H9 (cell line): ENCODE data around the gene LYPD4. TPM values are rescaled to one million over a fixed set of nuclear protein-coding genes. Genes with fewer than 3 reads are reported as not detected.

Experiments
- DNase-seq: peaks from one replicate; pipeline ENCODE4 v3.0.0-alpha.2; 2017
- H2AFZ ChIP-seq: one replicate; pipeline ENCODE4 v1.6.1; 2013; ENCODE audit warnings: mild to moderate bottlenecking, low read length, control low read depth, moderate library complexity
- H2AK5ac ChIP-seq: 2 replicates; pipeline ENCODE4 v1.6.1; 2013; ENCODE audit warnings: low read length, control low read depth, mixed read lengths; ENCODE audit not compliant: insufficient read length
- H2BK120ac ChIP-seq: one replicate; pipeline ENCODE4 v1.6.1; 2013; ENCODE audit warnings: low read depth, mild to moderate bottlenecking, low read length, control low read depth, inconsistent platforms; ENCODE audit not compliant: poor library complexity, severe bottlenecking
- H2BK12ac ChIP-seq: 2 replicates; pipeline ENCODE4 v1.6.1; 2013; ENCODE audit warnings: low read length, control low read depth, mixed read lengths, low read depth; ENCODE audit not compliant: insufficient read length
- H2BK15ac ChIP-seq: 2 replicates; pipeline ENCODE4 v1.6.1; 2013; ENCODE audit warnings: low read depth, low read length, control low read depth
- H2BK20ac ChIP-seq: one replicate; pipeline ENCODE4 v1.6.1; 2013; ENCODE audit warnings: low read depth, mild to moderate bottlenecking, low read length, control low read depth, inconsistent platforms; ENCODE audit not compliant: poor library complexity, severe bottlenecking
- H2BK5ac ChIP-seq: 2 replicates; pipeline ENCODE4 v1.6.1; 2013; ENCODE audit warnings: low read length, control low read depth, mixed read lengths; ENCODE audit not compliant: insufficient read length
- H3K14ac ChIP-seq: 2 replicates; pipeline ENCODE4 v1.6.1; 2013; ENCODE audit warnings: low read length, control low read depth; ENCODE audit not compliant: insufficient read depth
- H3K18ac ChIP-seq: 2 replicates; pipeline ENCODE4 v1.6.1; 2013; ENCODE audit warnings: low read depth, mild to moderate bottlenecking, mixed read lengths, low read length, control low read depth; ENCODE audit not compliant: insufficient read length
- H3K23ac ChIP-seq: 2 replicates; pipeline ENCODE4 v1.6.1; 2013; ENCODE audit warnings: low read length, control low read depth, mixed read lengths, low read depth; ENCODE audit not compliant: insufficient read length
- H3K23me2 ChIP-seq: 2 replicates; pipeline ENCODE4 v1.6.1; 2013; ENCODE audit warnings: low read depth, mild to moderate bottlenecking, mixed read lengths, low read length, control low read depth; ENCODE audit not compliant: insufficient read length, poor library complexity, severe bottlenecking
- H3K27ac ChIP-seq: 2 replicates; pipeline ENCODE4 v1.5.1; 2013; ENCODE audit warnings: low read length, control low read depth, mixed read lengths, low read depth; ENCODE audit not compliant: insufficient read length
- H3K27me3 ChIP-seq: 2 replicates; pipeline ENCODE4 v1.6.1; 2013; ENCODE audit warnings: low read length, control low read depth, inconsistent platforms; ENCODE audit not compliant: insufficient read depth
- H3K4ac ChIP-seq: 2 replicates; pipeline ENCODE4 v1.6.1; 2013; ENCODE audit warnings: low read depth, mild to moderate bottlenecking, control low read depth, inconsistent platforms, low read length, moderate library complexity
- H3K4me1 ChIP-seq: 2 replicates; pipeline ENCODE4 v1.6.1; 2013; ENCODE audit warnings: low read length, control low read depth, inconsistent platforms; ENCODE audit not compliant: insufficient read depth
- H3K4me2 ChIP-seq: 2 replicates; pipeline ENCODE4 v1.6.1; 2013; ENCODE audit warnings: low read length, control low read depth, mixed read lengths; ENCODE audit not compliant: insufficient read length, insufficient read depth
- H3K56ac ChIP-seq: 2 replicates; pipeline ENCODE4 v1.6.1; 2013; ENCODE audit warnings: low read depth, mild to moderate bottlenecking, mixed read lengths, low read length, control low read depth; ENCODE audit not compliant: insufficient read length
- H3K79me1 ChIP-seq: 2 replicates; pipeline ENCODE4 v1.6.1; 2013; ENCODE audit warnings: low read depth, mild to moderate bottlenecking, moderate library complexity, low read length, control low read depth, inconsistent platforms; ENCODE audit not compliant: insufficient read depth, poor library complexity, severe bottlenecking
- H3K79me2 ChIP-seq: 2 replicates; pipeline ENCODE4 v1.6.1; 2013; ENCODE audit warnings: low read length, control low read depth, inconsistent platforms; ENCODE audit not compliant: insufficient read depth
- H3K9ac ChIP-seq: 2 replicates; pipeline ENCODE4 v1.6.1; 2013; ENCODE audit warnings: low read length, control low read depth, mixed read lengths; ENCODE audit not compliant: insufficient read length; ENCODE audit errors: extremely low read depth
- H3K9me3 ChIP-seq: one replicate; pipeline ENCODE4 v1.6.1; 2013; ENCODE audit warnings: low read depth, low read length, inconsistent platforms; ENCODE audit not compliant: control insufficient read depth
- H3T11ph ChIP-seq: one replicate; pipeline ENCODE4 v1.6.1; 2013; ENCODE audit warnings: mild to moderate bottlenecking, low read length, control low read depth, inconsistent platforms
- H4K20me1 ChIP-seq: one replicate; pipeline ENCODE4 v1.6.1; 2013; ENCODE audit not compliant: control insufficient read depth, insufficient read length, insufficient read depth
- H4K5ac ChIP-seq: 2 replicates; pipeline ENCODE4 v1.6.1; 2013; ENCODE audit warnings: low read depth, mild to moderate bottlenecking, mixed read lengths, low read length, control low read depth; ENCODE audit not compliant: insufficient read length
- H4K8ac ChIP-seq: replicated peaks from 2 replicates; pipeline ENCODE4 v1.6.1; 2013; ENCODE audit warnings: low read length, control low read depth, mixed read lengths, low read depth; ENCODE audit not compliant: insufficient read length
- H4K91ac ChIP-seq: 2 replicates; pipeline ENCODE4 v1.6.1; 2013; ENCODE audit warnings: low read depth, mild to moderate bottlenecking, moderate library complexity, mixed read lengths, low read length, control low read depth; ENCODE audit not compliant: insufficient read length
- H3K27ac Mint-ChIP-seq, 3 experiments: 2 replicates in 2 of 3; 3 replicates in 1 of 3; pipeline ENCODE4 v1.8.0; 2020 to 2021; ENCODE audit warnings: mixed read lengths in 3 of 3, mild to moderate bottlenecking in 1 of 3, moderate library complexity in 1 of 3
- H3K27me3 Mint-ChIP-seq: 2 replicates; pipeline ENCODE4 v1.8.0; 2021; ENCODE audit warnings: low read depth, mild to moderate bottlenecking, moderate library complexity, mixed read lengths
- H3K36me3 Mint-ChIP-seq, 3 experiments: 2 replicates in 2 of 3; 3 replicates in 1 of 3; pipeline ENCODE4 v1.8.0; 2020 to 2021; ENCODE audit warnings: low read depth in 3 of 3, mixed read lengths in 3 of 3; ENCODE audit not compliant: insufficient read depth in 1 of 3
- H3K4me1 Mint-ChIP-seq, 2 experiments: 2 replicates each; pipeline ENCODE4 v1.8.0; 2020; ENCODE audit warnings: mixed read lengths in 2 of 2
- H3K4me3 Mint-ChIP-seq, 2 experiments: 2 replicates in 1 of 2; 3 replicates in 1 of 2; pipeline ENCODE4 v1.8.0; 2020 to 2021; ENCODE audit warnings: mild to moderate bottlenecking in 2 of 2, mixed read lengths in 2 of 2, moderate library complexity in 1 of 2
- H3K9me3 Mint-ChIP-seq, 2 experiments: 2 replicates in 1 of 2; 3 replicates in 1 of 2; pipeline ENCODE4 v1.8.0; 2020; ENCODE audit warnings: mild to moderate bottlenecking in 2 of 2, mixed read lengths in 2 of 2, moderate library complexity in 1 of 2
- WGBS: extraction: QIAGEN DNeasy Blood & Tissue Kit; methylation state at CpG from one replicate; pipeline ENCODE4 v1.1.7; 2013; ENCODE audit warnings: missing lambda C conversion rate, low lambda C conversion rate, mixed read lengths; ENCODE audit not compliant: insufficient read length; ENCODE audit errors: extremely low coverage; 5-methylcytosine and 5-hydroxymethylcytosine counted together
- total RNA-seq: library from RNA; stranded (reverse); gene quantifications from 2 replicates; pipeline ENCODE4 v1.2.1, GENCODE V29; 2021
- TF ChIP-seq, protein P1 (sequence below): fragments of 200-600 bp; sonication (generic); conservative IDR thresholded peaks from 3 replicates; pipeline ENCODE4 v1.8.0; 2021; ENCODE audit warnings: antibody characterized with exemption, mild to moderate bottlenecking

The LYPD4 gene
- total RNA-seq, 1 experiment from 2014 or later = not detected

DNA sequence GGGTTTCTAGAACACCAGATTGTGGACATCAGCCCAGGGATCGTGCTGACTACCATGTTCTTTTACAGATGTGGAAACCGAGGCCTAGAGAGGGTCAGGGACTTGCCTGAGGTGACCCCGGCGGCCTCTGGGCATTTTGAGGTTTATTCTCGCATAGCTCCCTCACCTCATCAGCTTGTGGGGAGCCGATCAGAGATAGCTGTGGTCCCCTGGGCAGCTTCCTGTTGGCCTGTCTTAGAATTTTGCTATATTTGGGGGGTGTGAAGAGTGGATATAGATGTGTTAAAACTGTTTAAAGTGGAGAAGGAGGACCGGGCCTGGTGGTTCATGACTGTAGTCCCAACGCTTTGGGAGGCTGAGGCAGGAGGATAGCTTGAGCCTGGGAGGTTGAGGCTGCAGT, 45.4 kb upstream of the LYPD4 start:
- no peak for DNase-seq
- no peak overlapping the region for H2BK20ac ChIP-seq
- H3K4me1 ChIP-seq = peaks cover 8% of the 10 kb centered on the region
- H2BK120ac ChIP-seq = no peak overlapping the region
- no peak overlapping the region for H3K27ac ChIP-seq
- no peak overlapping the region for H2AFZ ChIP-seq
- no peak overlapping the region for H3K18ac ChIP-seq
- H3K79me2 ChIP-seq = 0 out of 2 replicates have a peak, but pooled peaks cover 2% of the 10 kb centered on the region
- Mint-ChIP-seq H3K36me3 (peaks cover 0 to 24% (median 4%) of the 10 kb centered on the region in 3 experiments; a peak in 3 of 7 replicates), H3K27me3 (no peaks in the 10 kb centered on the region), H3K4me3 (no peak overlapping the region), H3K9me3 (no peaks in the 10 kb centered on the region; a peak in 1 of 5 replicates), H3K4me1 (peaks cover 19 to 41% of the 10 kb centered on the region in 2 experiments), H3K27ac (no peak overlapping the region)
- H3K27me3 ChIP-seq = no peaks in the 10 kb centered on the region
- H4K20me1 ChIP-seq = no peaks in the 10 kb centered on the region
- TF ChIP-seq, protein P1, sequence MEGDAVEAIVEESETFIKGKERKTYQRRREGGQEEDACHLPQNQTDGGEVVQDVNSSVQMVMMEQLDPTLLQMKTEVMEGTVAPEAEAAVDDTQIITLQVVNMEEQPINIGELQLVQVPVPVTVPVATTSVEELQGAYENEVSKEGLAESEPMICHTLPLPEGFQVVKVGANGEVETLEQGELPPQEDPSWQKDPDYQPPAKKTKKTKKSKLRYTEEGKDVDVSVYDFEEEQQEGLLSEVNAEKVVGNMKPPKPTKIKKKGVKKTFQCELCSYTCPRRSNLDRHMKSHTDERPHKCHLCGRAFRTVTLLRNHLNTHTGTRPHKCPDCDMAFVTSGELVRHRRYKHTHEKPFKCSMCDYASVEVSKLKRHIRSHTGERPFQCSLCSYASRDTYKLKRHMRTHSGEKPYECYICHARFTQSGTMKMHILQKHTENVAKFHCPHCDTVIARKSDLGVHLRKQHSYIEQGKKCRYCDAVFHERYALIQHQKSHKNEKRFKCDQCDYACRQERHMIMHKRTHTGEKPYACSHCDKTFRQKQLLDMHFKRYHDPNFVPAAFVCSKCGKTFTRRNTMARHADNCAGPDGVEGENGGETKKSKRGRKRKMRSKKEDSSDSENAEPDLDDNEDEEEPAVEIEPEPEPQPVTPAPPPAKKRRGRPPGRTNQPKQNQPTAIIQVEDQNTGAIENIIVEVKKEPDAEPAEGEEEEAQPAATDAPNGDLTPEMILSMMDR = no peak
- no peak overlapping the region for H2BK15ac ChIP-seq
- H2AK5ac ChIP-seq = no peak overlapping the region
- H3K79me1 ChIP-seq = no peaks in the 10 kb centered on the region
- H2BK12ac ChIP-seq = no peak overlapping the region
- no peak overlapping the region for H4K5ac ChIP-seq
- H3K23ac ChIP-seq = no peak overlapping the region
- no peak overlapping the region for H3T11ph ChIP-seq
- H3K9me3 ChIP-seq = no peaks in the 10 kb centered on the region
- H2BK5ac ChIP-seq = no peak overlapping the region
- no peak overlapping the region for H3K14ac ChIP-seq
- no peaks in the 10 kb centered on the region for H3K23me2 ChIP-seq
- H3K4me2 ChIP-seq = no peak overlapping the region
- H4K8ac ChIP-seq = no peak overlapping the region
- H3K4ac ChIP-seq = no peak overlapping the region
- WGBS = no CpG with 5 or more reads among the region's 8 CpGs
- no peak overlapping the region for H3K9ac ChIP-seq
- H3K56ac ChIP-seq = no peak overlapping the region
- H4K91ac ChIP-seq = no peak overlapping the region
